Smooth muscle cell (in vitro differentiated cells): ENCODE measurements around the gene MS4A6A. TPM values are rescaled to one million over a fixed set of nuclear protein-coding genes. Genes with fewer than 3 reads are reported as not detected.
"Not testable (repeated sequence)": the region's sequence is repeated elsewhere in the genome, so short reads cannot be mapped to it uniquely, and the experiment has no call there.

ENCODE experiments used
- DNase-seq: peaks from one replicate; lab custom pipeline; 2025; ENCODE audit not compliant: unreplicated experiment; lab: John Stamatoyannopoulos, UW
- H2AFZ ChIP-seq: fragments of 200-600 bp; sonication (generic); 2 replicates; pipeline ENCODE4 v1.6.0; 2016; ENCODE audit warnings: antibody characterized with exemption, low read depth, mild to moderate bottlenecking
- H3F3A ChIP-seq: fragments of 200-600 bp; sonication (generic); 2 replicates; pipeline ENCODE4 v1.6.0; 2017; ENCODE audit warnings: antibody characterized with exemption, low read depth
- H3K27ac ChIP-seq: fragments of 200-600 bp; sonication (generic); 2 replicates; pipeline ENCODE4 v1.5.1; 2016; ENCODE audit warnings: low read depth, mild to moderate bottlenecking
- H3K27me3 ChIP-seq: fragments of 200-600 bp; sonication (generic); 2 replicates; pipeline ENCODE4 v1.6.1; 2016; ENCODE audit warnings: low read depth, mild to moderate bottlenecking
- H3K36me3 ChIP-seq: fragments of 200-600 bp; sonication (generic); 2 replicates; pipeline ENCODE4 v1.5.1; 2016; ENCODE audit warnings: low read depth
- H3K4me1 ChIP-seq: fragments of 200-600 bp; sonication (generic); 2 replicates; pipeline ENCODE4 v1.5.1; 2016; ENCODE audit warnings: low read depth
- H3K4me2 ChIP-seq: fragments of 200-600 bp; sonication (generic); 2 replicates; pipeline ENCODE4 v1.6.0; 2016; ENCODE audit warnings: mild to moderate bottlenecking
- H3K4me3 ChIP-seq: fragments of 200-600 bp; sonication (generic); 2 replicates; pipeline ENCODE4 v1.5.1; 2016; ENCODE audit warnings: mild to moderate bottlenecking
- H3K79me2 ChIP-seq: fragments of 200-600 bp; sonication (generic); 2 replicates; pipeline ENCODE4 v1.6.0; 2016; ENCODE audit warnings: low read depth, mild to moderate bottlenecking
- H3K9ac ChIP-seq: fragments of 200-600 bp; sonication (generic); 2 replicates; pipeline ENCODE4 v1.6.0; 2016; ENCODE audit warnings: low read depth
- H3K9me3 ChIP-seq: fragments of 200-600 bp; sonication (generic); replicated peaks from 2 replicates; pipeline ENCODE4 v1.5.1; 2016; ENCODE audit warnings: low read depth
- H4K20me1 ChIP-seq: fragments of 200-600 bp; sonication (generic); 2 replicates; pipeline ENCODE4 v1.6.0; 2016; ENCODE audit warnings: low read depth
- WGBS: methylation state at CpG from one replicate; pipeline ENCODE4 v1.1.7; 2016; ENCODE audit warnings: low lambda C conversion rate; 5-methylcytosine and 5-hydroxymethylcytosine counted together
- polyA plus RNA-seq: library from polyadenylated mRNA; unstranded; fragments of >200 nt; fragmentation: Nextera tagmentation; extraction: Ambion mirVana; gene quantifications from 2 replicates; pipeline ENCODE4 v1.2.1, GENCODE V29; 2016
- total RNA-seq: library from RNA; depleted of rRNA; stranded (reverse); fragments of >200 nt; gene quantifications from 2 replicates; pipeline ENCODE4 v1.2.3, GENCODE V29; 2014
- TF ChIP-seq, protein P1 (sequence below): fragments of 200-600 bp; sonication (generic); IDR thresholded peaks from 2 replicates; pipeline ENCODE4 v1.5.1; 2017; ENCODE audit warnings: borderline replicate concordance, mild to moderate bottlenecking, antibody characterized with exemption; ENCODE audit not compliant: insufficient read depth, poor library complexity, severe bottlenecking

The MS4A6A gene
- total and polyA plus RNA-seq, 2 experiments from 2014 or later = not detected

DNA sequence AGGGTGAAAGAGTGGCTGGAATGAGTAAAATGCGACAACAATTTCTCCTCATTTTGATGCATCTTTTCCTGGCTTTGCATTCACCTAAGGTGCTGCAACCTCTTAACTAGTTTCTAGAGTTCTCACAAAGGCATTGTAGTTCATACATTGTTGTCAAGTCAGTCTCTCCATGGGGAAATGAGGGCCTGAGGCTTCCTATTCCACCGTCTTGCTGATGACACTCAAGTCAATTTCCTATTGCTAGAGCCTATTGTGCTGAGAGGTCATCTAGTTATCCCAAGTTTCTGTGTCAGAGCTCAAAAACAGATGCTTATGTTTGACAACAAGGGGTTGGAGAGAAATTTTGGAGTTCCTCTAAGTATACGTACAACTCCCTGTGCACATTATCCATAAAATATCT is 11.6 kb upstream of the MS4A6A start:
- no peaks in the 10 kb centered on the region for H3K36me3 ChIP-seq
- no peaks in the 10 kb centered on the region for H3K79me2 ChIP-seq
- no peak overlapping the region for H3K4me2 ChIP-seq
- WGBS = 76% methylated on average over 3 of the region's 3 CpGs
- no peak overlapping the region for H3K4me3 ChIP-seq
- H3K27ac ChIP-seq = no peak overlapping the region
- H3K9me3 ChIP-seq = no peaks in the 10 kb centered on the region
- no peak overlapping the region for H2AFZ ChIP-seq
- TF ChIP-seq, protein P1, sequence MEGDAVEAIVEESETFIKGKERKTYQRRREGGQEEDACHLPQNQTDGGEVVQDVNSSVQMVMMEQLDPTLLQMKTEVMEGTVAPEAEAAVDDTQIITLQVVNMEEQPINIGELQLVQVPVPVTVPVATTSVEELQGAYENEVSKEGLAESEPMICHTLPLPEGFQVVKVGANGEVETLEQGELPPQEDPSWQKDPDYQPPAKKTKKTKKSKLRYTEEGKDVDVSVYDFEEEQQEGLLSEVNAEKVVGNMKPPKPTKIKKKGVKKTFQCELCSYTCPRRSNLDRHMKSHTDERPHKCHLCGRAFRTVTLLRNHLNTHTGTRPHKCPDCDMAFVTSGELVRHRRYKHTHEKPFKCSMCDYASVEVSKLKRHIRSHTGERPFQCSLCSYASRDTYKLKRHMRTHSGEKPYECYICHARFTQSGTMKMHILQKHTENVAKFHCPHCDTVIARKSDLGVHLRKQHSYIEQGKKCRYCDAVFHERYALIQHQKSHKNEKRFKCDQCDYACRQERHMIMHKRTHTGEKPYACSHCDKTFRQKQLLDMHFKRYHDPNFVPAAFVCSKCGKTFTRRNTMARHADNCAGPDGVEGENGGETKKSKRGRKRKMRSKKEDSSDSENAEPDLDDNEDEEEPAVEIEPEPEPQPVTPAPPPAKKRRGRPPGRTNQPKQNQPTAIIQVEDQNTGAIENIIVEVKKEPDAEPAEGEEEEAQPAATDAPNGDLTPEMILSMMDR = no peak
- no peaks in the 10 kb centered on the region for H3F3A ChIP-seq
- H3K9ac ChIP-seq = no peak overlapping the region
- no peaks in the 10 kb centered on the region for H3K4me1 ChIP-seq
- no peaks in the 10 kb centered on the region for H4K20me1 ChIP-seq
- no peaks in the 10 kb centered on the region for H3K27me3 ChIP-seq
- no peak for DNase-seq

DNA sequence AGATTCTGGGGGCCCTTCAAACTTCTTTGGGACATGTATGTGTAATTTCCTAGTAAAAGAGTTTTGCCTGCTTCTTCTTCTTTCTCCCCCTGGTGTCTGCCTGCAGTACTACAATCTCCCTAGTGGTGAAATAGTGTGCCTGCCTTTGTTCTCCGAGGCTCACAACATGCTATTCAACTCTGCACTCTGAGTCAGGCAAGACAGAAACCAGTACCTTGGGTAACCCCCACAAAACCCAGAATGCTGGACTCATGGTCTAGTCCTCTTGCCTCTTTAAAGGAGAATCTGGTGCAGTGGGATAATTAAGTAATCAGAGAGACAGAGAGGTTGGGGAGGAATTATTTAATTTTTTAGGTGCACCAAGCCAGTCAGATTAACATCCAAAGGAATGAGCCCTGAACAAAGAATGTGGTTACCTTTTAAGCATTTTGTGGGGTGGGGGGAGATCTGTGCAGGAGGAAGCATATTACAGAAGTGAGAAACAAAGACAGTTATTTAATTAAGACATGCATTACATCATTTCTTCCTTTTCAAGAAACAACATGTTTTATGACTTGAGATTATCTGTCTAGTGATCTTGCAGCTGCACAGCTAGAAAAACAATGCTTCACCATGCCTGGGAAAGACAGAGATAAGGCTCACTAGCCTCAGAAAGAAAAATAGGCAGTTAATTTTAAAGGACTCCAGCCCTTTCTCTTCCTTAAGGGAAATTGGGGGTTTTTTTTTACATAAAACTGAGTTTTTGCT is 11.0 kb upstream of the MS4A6A start:
- Histone ChIP-seq H4K20me1 (no peaks in the 10 kb centered on the region), H3K27ac (peak overlapping the region; percentile 69), H3K9me3 (no peaks in the 10 kb centered on the region), H2AFZ (no peak overlapping the region), H3K27me3 (no peaks in the 10 kb centered on the region), H3K79me2 (no peaks in the 10 kb centered on the region), H3K9ac (no peak overlapping the region), H3K4me1 (no peaks in the 10 kb centered on the region), H3K4me2 (no peak overlapping the region), H3K36me3 (no peaks in the 10 kb centered on the region), H3K4me3 (no peak overlapping the region), H3F3A (no peaks in the 10 kb centered on the region)
- TF ChIP-seq, protein P1 = peak; percentile 67
- 11% methylated on average over 1 of the region's 1 CpG for WGBS
- DNase-seq = peak; percentile 3

DNA sequence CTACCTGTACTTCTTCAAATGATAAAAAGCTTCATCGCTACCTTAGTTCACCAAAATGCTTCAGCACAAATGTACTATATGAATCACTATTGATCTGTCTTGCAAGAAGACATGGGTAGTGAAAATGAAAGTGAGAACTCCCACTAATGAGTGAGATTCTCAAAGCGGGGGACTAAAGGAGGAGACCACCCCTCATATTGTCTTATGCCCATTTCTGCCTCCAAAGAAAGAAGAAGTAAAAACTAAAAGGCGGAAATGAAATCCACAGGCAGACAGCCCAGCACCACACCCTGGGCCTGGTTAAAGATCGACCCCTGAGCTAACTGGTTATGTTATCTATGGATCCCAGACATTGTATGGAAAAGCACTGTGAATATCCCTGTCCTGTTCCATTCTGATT is 9.7 kb upstream of the MS4A6A start:
- H3F3A ChIP-seq, H3K4me1 ChIP-seq, H3K36me3 ChIP-seq, H2AFZ ChIP-seq, H3K27me3 ChIP-seq, H3K4me2 ChIP-seq, H3K9me3 ChIP-seq, DNase-seq, H3K79me2 ChIP-seq, H3K9ac ChIP-seq, H3K4me3 ChIP-seq, H4K20me1 ChIP-seq, H3K27ac ChIP-seq: not testable (repeated sequence)
- 82% methylated on average over 4 of the region's 4 CpGs for WGBS

DNA sequence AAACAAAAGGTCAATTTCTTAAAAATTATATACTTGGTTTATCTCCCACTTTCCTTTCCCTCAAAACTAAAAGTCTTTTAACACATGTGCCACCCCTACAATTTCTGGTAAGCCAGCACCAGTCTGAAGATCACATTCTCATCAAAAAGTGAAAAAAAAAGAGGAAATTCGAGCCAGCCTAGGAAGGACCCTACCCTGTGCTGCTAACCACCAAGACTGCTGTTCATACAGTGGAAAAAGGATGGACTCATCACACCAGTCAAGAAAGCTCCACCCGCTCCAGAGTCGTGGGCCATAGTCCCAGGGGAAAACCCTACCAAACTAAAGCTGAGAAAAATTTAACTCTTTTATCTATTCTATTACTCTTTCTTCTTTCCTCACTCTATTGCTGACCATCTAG is 5.6 kb upstream of the MS4A6A start:
- H3K27ac ChIP-seq, H2AFZ ChIP-seq, H4K20me1 ChIP-seq, H3F3A ChIP-seq, H3K36me3 ChIP-seq, H3K9me3 ChIP-seq, H3K4me1 ChIP-seq, DNase-seq, H3K9ac ChIP-seq, H3K27me3 ChIP-seq, H3K79me2 ChIP-seq, H3K4me2 ChIP-seq, H3K4me3 ChIP-seq: not testable (repeated sequence)
- WGBS = 79% methylated on average over 3 of the region's 3 CpGs

DNA sequence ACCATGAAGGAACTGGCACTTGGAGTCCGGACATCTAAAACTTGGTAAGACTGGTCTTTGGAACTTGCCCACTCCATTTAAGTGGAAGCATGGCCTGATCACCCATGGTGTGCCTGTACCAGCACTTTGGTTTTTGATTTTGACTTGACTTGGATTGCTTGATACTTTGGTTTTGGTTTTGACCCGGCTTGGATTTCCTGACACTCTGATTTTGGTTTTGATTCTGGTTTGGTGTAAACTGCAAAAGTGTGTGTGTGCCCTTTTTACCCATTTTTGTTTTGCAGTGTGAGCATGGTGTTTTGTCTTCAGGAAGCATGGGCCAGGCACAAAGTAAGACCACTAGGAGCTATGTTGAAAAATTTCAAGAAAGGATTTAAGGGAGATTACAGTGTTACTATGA is 3.2 kb upstream of the MS4A6A start:
- not testable (repeated sequence) for H3K9ac ChIP-seq, DNase-seq, H3K27me3 ChIP-seq, H4K20me1 ChIP-seq, H3K79me2 ChIP-seq, H3K4me1 ChIP-seq, H2AFZ ChIP-seq, H3K4me2 ChIP-seq, H3K36me3 ChIP-seq, H3F3A ChIP-seq, H3K9me3 ChIP-seq, H3K4me3 ChIP-seq, H3K27ac ChIP-seq
- WGBS = 86% methylated on average over 2 of the region's 2 CpGs

DNA sequence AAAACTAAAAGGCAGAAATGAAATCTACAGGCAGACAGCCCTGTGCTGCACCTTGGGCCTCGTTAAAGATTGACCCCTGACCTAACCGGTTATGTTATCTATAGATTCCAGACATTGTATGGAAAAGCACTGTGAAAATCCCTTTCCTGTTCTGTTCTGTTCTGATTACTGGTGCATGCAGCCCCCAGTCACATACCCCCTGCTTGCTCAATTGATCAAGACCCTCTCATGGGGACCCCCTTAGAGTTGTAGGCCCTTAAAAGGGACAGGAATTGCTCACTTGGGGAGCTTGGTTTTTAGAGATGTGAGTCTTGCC is 2.6 kb upstream of the MS4A6A start:
- not testable (repeated sequence) for H3F3A ChIP-seq, H3K4me1 ChIP-seq, H2AFZ ChIP-seq, H3K79me2 ChIP-seq, H3K9ac ChIP-seq, H4K20me1 ChIP-seq, H3K9me3 ChIP-seq, H3K27ac ChIP-seq, H3K36me3 ChIP-seq, DNase-seq, H3K27me3 ChIP-seq, H3K4me3 ChIP-seq, H3K4me2 ChIP-seq
- 54% methylated on average over 2 of the region's 2 CpGs for WGBS
